Pancreas (tissue), 10 donors: ENCODE data around the gene EWSR1. TPM values are rescaled to one million over a fixed set of nuclear protein-coding genes. Genes with fewer than 3 reads are reported as not detected.

Experiments
- ATAC-seq, 4 donors: fragments of 200-7000 bp; cut with Tn5 transposase; one replicate each; pipeline versions ENCODE4 v1.8.0 to v1.9.1; 2020; ENCODE audit warnings: mild to moderate bottlenecking in 4 of 4, moderate library complexity in 4 of 4
- DNase-seq, 6 donors: peaks; one replicate each; pipeline ENCODE4 v3.0.0-alpha.2; 2020
- FAIRE-seq: peaks from 2 replicates; lab custom pipeline; 2012; peaks lifted over from hg19 to GRCh38; lab: Jason Lieb, UNC
- H3K27ac ChIP-seq, 4 donors: fragments of 200-600 bp; sonication (generic); 1 replicate in 3 of 4; 2 replicates in 1 of 4; pipeline versions ENCODE4 v1.5.0 to v1.8.0; 2020
- H3K27me3 ChIP-seq, 4 donors: fragments of 200-600 bp; one replicate each; pipeline ENCODE4 v1.8.0; 2021
- H3K36me3 ChIP-seq, 3 donors: fragments of 200-600 bp; sonication (generic) in 1 of 3; one replicate each; pipeline versions ENCODE4 v1.5.0 to v1.8.0; 2020 to 2021
- H3K4me1 ChIP-seq, 3 donors: fragments of 200-600 bp; one replicate each; pipeline ENCODE4 v1.8.0; 2021
- H3K4me3 ChIP-seq, 4 donors: fragments of 200-600 bp; sonication (generic) in 2 of 4; one replicate each; pipeline versions ENCODE4 v1.5.0 to v1.8.0; 2020 to 2021
- H3K9me3 ChIP-seq, 4 donors: fragments of 200-600 bp; one replicate each; pipeline ENCODE4 v1.8.0; 2021
- CTCF ChIP-seq, 4 donors: fragments of 200-600 bp; sonication (generic) in 3 of 4; IDR thresholded peaks; one replicate each; pipeline versions ENCODE4 v1.5.0 to v1.8.0; 2021; ENCODE audit warnings: antibody characterized with exemption in 4 of 4
- whole genome bisulfite sequencing, 2 donors: extraction: QIAGEN DNeasy Blood & Tissue Kit; methylation state at CpG; one replicate each; pipeline ENCODE4 v1.1.7; 2013; 5-methylcytosine and 5-hydroxymethylcytosine counted together
- intact Hi-C, 3 donors: fragments of 100-400 bp; cut with DNase I; formaldehyde crosslinking; loops; one replicate each; pipeline versions ENCODE4 v1.11.1 to v1.14.2; 2022
- polyA plus RNA-seq, 2 donors: library from polyadenylated mRNA; stranded (reverse); fragments of 200-250 nt; gene quantifications; one replicate each; pipeline ENCODE4 v1.2.3, GENCODE V29; 2013
- total RNA-seq, 6 donors: library from RNA; stranded (reverse); fragmentation: NEBNext Ultra II Directional in 4 of 6; extraction: Animal tissue kit (Norgen Biotek cat#: 25700) in 4 of 6; gene quantifications; one replicate each; pipeline versions ENCODE4 v1.2.1 to v1.2.4, GENCODE V29; 2021 to 2023
- donor health status: healthy with polysubstance abuse.
- donor health status: DM: no; HTN: no; CAD: no; lungs with moderate emphysema.
- donor health status: DM: no; HTN: no; CAD: no.
- donor health status: control.
- donor health status: control.
- donor health status: Bipolar disorder and iron deficiency.
- donor health status: DM: yes; HTN: yes; CAD: no.
- donor health status: DM: no; HTN: no; CAD: no.
- donor health status: DM: no; HTN: no; CAD: no.
- donor health status: DM: yes; HTN: yes; CAD: no.

Gene EWSR1
- total and polyA plus RNA-seq, 8 donors: 49.2 to 257 (median 101) TPM

GRCh38 chr22:29302681-29303465 is 34.8 kb downstream of the EWSR1 start:
- H3K4me1 ChIP-seq: peaks cover 3 to 9% (median 5%) of the 10 kb centered on the region in 3 donors
- intact Hi-C loops: no loop called here
- DNase-seq: peak in 5 of 6 donors; percentile 61 to 87 (median 70)
- H3K4me3 ChIP-seq: no peak overlapping the region
- 15 to 20% methylated on average over 11 to 13 of the region's 13 CpGs for WGBS, 2 donors
- H3K36me3 ChIP-seq: peaks cover 9 to 31% (median 23%) of the 10 kb centered on the region in 3 donors
- H3K9me3 ChIP-seq: no peaks in the 10 kb centered on the region
- no peak for TF ChIP-seq CTCF (IDR thresholded peaks at IDR 0.05)
- peak; percentile 7 to 45 (median 20) for ATAC-seq
- no peaks in the 10 kb centered on the region for H3K27me3 ChIP-seq
- no peak for FAIRE-seq
- H3K27ac ChIP-seq: peak overlapping the region; percentile 2 to 52 (median 40)

- Histone ChIP-seq H3K9me3 (no peaks in the 10 kb centered on the region), H3K27me3 (no peaks in the 10 kb centered on the region), H3K36me3 (peaks cover 0 to 2% (median 0%) of the 10 kb centered on the region in 3 donors), H3K27ac (peak overlapping the region in 1 of 4 donors; percentile 39), H3K4me1 (peaks cover 9 to 25% (median 20%) of the 10 kb centered on the region in 3 donors), H3K4me3 (peak overlapping the region in 2 of 4 donors; percentile 91)
- no peak for TF ChIP-seq CTCF (IDR thresholded peaks at IDR 0.05)
- WGBS, 2 donors: 31 to 40% methylated on average over 6 to 7 of the region's 7 CpGs
- intact Hi-C loops: no loop called here
- peak in 1 of 4 donors; percentile 1 for ATAC-seq
- DNase-seq: no peak
- no peak for FAIRE-seq
These were observed 37.7 kb downstream of the EWSR1 start for GRCh38 chr22:29305836-29306174.

GRCh38 chr22:29306175-29306834 is 38.2 kb downstream of the EWSR1 start, which contains the start of gene GAS2L1:
Gene GAS2L1, plus strand, starts transcription at chr22:29306650. Its CDS starts 1,456 bp downstream, at chr22:29308106.
- H3K9me3 ChIP-seq: no peaks in the 10 kb centered on the region
- WGBS, 2 donors: 1% methylated on average over 36 to 40 of the region's 40 CpGs
- ATAC-seq (peak; percentile 61 to 79 (median 71)), FAIRE-seq (no peak), DNase-seq (peak; percentile 76 to 92 (median 83))
- peaks cover 9 to 28% (median 20%) of the 10 kb centered on the region in 3 donors for H3K4me1 ChIP-seq
- no peaks in the 10 kb centered on the region for H3K36me3 ChIP-seq
- H3K4me3 ChIP-seq: peak within 1 kb of the TSS; percentile 73 to 91 (median 89)
- H3K27ac ChIP-seq: peak within 1 kb of the TSS; percentile 34 to 65 (median 46)
- TF ChIP-seq CTCF (IDR thresholded peaks at IDR 0.05): peak; percentile 32 to 54 (median 43)
- H3K27me3 ChIP-seq: no peaks in the 10 kb centered on the region
- intact Hi-C loops: no loop called here

GRCh38 chr22:29306835-29307595 is 38.9 kb downstream of the EWSR1 start:
- no peak for FAIRE-seq

More at GRCh38 chr22:29306835-29307595, 38.9 kb downstream of the EWSR1 start:
- Histone ChIP-seq H3K9me3 (no peaks in the 10 kb centered on the region), H3K4me1 (peaks cover 9 to 31% (median 20%) of the 10 kb centered on the region in 3 donors), H3K4me3 (peak overlapping the region; percentile 73 to 91 (median 89)), H3K36me3 (no peaks in the 10 kb centered on the region), H3K27ac (peak overlapping the region; percentile 34 to 65 (median 46)), H3K27me3 (no peaks in the 10 kb centered on the region)
- DNase-seq (peak; percentile 76 to 91 (median 86)), ATAC-seq (peak; percentile 71 to 79 (median 75))
- TF ChIP-seq CTCF (IDR thresholded peaks at IDR 0.05): no peak
- WGBS, 2 donors: 3 to 5% methylated on average over 31 to 83 of the region's 83 CpGs
- intact Hi-C loops: no loop called here
